ENCODE measurements around the gene GPRC5A.

GPRC5A gene

GRCh38 chr12:12943586-12944260, 52.4 kb downstream of the GPRC5A start:
- no peak for DNase-seq

- no peak for DNase-seq
Observed at GRCh38 chr12:12945591-12945990, 54.2 kb downstream of the GPRC5A start.

- no peak for DNase-seq
Observed at GRCh38 chr12:12946686-12947355, 55.5 kb downstream of the GPRC5A start.

DNA sequence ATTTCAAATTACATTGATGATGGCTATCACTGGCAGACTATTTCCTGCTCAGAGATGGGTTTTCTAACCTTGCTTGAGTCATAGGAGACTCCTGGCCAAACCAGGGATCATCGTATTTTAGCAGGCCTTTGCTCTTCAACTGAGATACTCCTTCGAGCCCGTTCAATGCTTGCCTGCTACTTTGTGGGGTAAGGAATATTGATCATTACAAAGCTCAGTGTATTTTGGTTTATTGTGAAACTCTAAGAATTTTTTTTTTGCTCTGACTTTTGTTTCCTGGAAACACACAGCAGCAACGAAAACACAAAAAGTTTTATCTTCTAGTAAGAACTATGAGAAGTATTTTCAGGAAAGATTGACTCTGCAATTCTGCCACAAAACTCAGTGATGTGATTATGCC, 56.5 kb downstream of the GPRC5A start:
- no peak for DNase-seq

- no peak for DNase-seq
Observed at GRCh38 chr12:12951504-12951903, 60.1 kb downstream of the GPRC5A start.

GRCh38 chr12:12952036-12952435, 60.7 kb downstream of the GPRC5A start, which contains the start of gene GPRC5D:
Gene GPRC5D (minus strand): TSS chr12:12952170. CDS start chr12:12950384, 1,786 bp downstream.
- DNase-seq, result no peak

DNA sequence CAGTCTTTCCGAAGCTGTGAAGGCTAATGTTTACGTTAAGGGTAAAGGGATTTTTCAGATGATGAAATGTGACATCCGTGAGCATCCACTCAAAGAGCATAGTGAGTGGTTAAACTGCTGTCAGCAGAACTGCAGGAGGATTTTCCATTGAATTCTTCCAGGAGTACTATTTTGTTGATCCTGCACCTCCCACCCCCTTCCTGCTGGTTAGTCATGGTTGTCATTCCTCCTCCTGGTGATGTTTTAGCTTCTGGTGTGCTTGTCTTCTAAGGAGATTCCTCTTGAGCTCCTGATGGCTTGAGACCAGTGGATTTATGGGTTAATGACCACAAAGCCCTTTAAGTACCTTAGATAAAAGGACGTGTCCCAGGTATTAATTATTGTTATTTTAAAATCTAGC, 63.0 kb downstream of the GPRC5A start:
- peak; percentile 14 for DNase-seq

- no peak for DNase-seq
Observed at GRCh38 chr12:12954878-12955625, 63.7 kb downstream of the GPRC5A start.

DNA sequence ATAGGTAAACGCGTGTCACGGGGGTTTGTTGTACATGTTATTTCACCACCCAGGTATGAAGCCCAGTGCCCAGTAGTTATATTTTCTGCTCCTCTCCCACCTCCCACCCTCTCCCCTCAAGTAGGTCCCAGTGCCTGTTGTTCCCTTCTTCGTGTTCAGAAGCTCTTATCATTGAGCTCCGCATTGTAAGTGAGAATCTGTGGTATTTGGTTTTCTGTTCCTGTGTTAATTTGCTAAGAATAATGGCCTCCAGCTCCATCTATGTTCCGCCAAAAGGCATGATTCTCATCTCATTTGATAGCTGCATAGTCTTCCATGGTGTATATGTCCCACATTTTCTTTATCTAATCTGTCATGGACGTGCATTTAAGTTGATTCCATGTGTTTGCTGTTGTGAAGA, 67.5 kb downstream of the GPRC5A start:
- DNase-seq, result no peak

DNA sequence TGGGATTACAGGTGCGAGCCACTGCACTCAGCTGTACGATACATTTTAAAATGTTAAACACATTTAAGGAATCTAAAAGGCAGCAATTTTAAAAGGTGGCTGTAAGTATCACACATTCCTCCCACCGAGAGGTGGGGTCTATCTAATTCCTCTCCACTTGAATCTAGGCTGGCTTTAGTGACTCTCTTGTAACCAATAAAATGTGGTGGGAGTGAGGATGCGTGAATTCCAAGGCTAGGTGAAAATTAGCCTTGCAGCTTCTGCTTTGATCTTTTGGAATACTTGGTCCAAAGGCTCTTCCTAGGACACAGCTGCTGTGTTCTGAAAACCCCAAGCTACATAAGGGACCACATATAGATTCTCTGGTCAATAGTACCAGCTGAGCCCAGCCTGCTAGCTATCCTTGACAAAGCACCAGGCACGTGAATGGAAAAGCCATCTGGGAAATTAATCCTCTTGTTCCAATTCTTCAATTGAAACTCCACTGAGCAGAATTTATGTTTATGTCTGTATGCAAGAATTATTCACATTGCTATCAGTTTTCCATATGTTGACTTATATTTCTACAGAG, 69.4 kb downstream of the GPRC5A start:
- DNase-seq, result no peak

DNA sequence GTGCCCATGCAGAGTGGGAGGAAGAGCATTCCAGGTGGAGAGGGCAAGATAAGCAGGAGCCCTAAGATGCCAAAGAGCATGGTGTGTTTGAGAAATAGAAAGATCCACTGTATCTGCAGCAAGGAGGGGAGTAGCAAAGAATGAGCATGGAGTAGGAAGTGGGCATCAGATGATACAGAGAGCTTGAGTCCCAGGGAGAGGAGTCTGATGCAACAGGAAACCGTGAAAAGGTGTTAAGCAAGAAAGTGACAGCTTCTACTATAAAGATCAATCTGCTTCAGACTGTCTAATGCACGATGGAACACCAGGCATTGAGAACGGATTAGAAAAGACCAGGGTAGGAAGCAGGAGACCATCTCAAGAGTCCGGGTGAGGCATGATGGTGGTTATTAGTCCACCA, 72.9 kb downstream of the GPRC5A start:
- no peak for DNase-seq

DNA sequence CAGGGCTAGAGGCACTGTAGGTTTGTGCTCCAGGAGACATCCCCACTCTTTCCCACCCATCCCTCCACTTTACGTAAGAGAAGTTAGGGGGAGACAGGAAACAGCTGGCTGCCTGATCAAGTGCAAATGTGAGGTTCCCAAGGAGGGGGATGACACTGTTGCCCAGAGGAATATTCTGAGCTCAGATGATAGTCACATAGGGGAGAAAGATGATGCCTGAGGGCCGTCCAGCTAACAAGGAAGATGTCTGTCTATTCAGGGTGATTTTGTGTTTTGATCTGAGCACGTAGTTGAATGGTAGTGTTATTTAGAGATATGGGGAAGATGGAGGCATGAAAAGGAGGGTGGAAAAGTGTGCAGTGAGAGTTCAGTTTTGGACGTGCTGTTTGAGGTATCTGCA, 74.5 kb downstream of the GPRC5A start:
- no peak for DNase-seq

Measured in DMS79 (cell line).